Nucleus accumbens (tissue), 56 donors: ENCODE data around the gene IGFBP4.

Experiments used
- DNase-seq, 56 donors: peaks; one replicate each; lab custom pipeline; 2025; lab: John Stamatoyannopoulos, UW

The IGFBP4 gene

GRCh38 chr17:40485851-40486521 lies 42.7 kb downstream of the IGFBP4 start:
- DNase-seq: no peak

GRCh38 chr17:40486522-40487370 lies 43.5 kb downstream of the IGFBP4 start:
- DNase-seq: no peak

- DNase-seq: no peak
Measured at GRCh38 chr17:40487371-40488020, 44.2 kb downstream of the IGFBP4 start.

- peak in 52 of 56 donors; percentile 5 to 86 (median 52) for DNase-seq
Measured at GRCh38 chr17:40490289-40490853, 47.1 kb downstream of the IGFBP4 start.

GRCh38 chr17:40490982-40491381 lies 47.7 kb downstream of the IGFBP4 start:
- no peak for DNase-seq

- DNase-seq: no peak
Measured at GRCh38 chr17:40491486-40491885, 48.2 kb downstream of the IGFBP4 start.

GRCh38 chr17:40493697-40494096 lies 50.4 kb downstream of the IGFBP4 start:
- DNase-seq: no peak

GRCh38 chr17:40495140-40495539 lies 51.9 kb downstream of the IGFBP4 start:
- DNase-seq: no peak

- no peak for DNase-seq
Measured at GRCh38 chr17:40496170-40496569, 52.9 kb downstream of the IGFBP4 start.

- no peak for DNase-seq
Measured at GRCh38 chr17:40496634-40497420, 53.6 kb downstream of the IGFBP4 start.

GRCh38 chr17:40497695-40498094 lies 54.4 kb downstream of the IGFBP4 start:
- DNase-seq: no peak

GRCh38 chr17:40498281-40499084 lies 55.2 kb downstream of the IGFBP4 start:
- DNase-seq: no peak

GRCh38 chr17:40499551-40500189 lies 56.4 kb downstream of the IGFBP4 start:
- peak in 27 of 56 donors; percentile 1 to 62 (median 15) for DNase-seq

GRCh38 chr17:40500190-40500589 lies 56.9 kb downstream of the IGFBP4 start:
- DNase-seq: no peak

- no peak for DNase-seq
Measured at GRCh38 chr17:40500709-40501108, 57.5 kb downstream of the IGFBP4 start.

- DNase-seq: no peak
Measured at GRCh38 chr17:40501499-40501911, 58.3 kb downstream of the IGFBP4 start, which contains the start of gene TNS4. Gene TNS4 (minus strand): TSS chr17:40501623. CDS start chr17:40496425, 5,198 bp downstream.

- DNase-seq: no peak
Measured at GRCh38 chr17:40502716-40503115, 59.5 kb downstream of the IGFBP4 start.

- DNase-seq: no peak
Measured at GRCh38 chr17:40503154-40503553, 59.9 kb downstream of the IGFBP4 start.

- DNase-seq: no peak
Measured at GRCh38 chr17:40506786-40507185, 63.5 kb downstream of the IGFBP4 start.
